ENCODE measurements around the gene MYH14. TPM values are rescaled to one million over a fixed set of nuclear protein-coding genes. Genes with fewer than 3 reads are reported as not detected.
A peak's percentile ranks its signal among the peaks of the same experiment; 100 is the strongest.

Gene MYH14
- total RNA-seq, 1 donor from 2014 or later, result not detected

GRCh38 chr19:50326101-50326664 is 122.8 kb downstream of the MYH14 start:
- no peak for TF ChIP-seq CTCF (IDR thresholded peaks at IDR 0.05; ENCODE audit: unreplicated experiment)
- Mint-ChIP-seq H3K27ac (ENCODE audit: unreplicated experiment) (no peak overlapping the region), H3K4me3 (ENCODE audit: unreplicated experiment) (no peak overlapping the region), H3K9me3 (ENCODE audit: unreplicated experiment) (peaks cover 53% of the 10 kb centered on the region), H3K36me3 (ENCODE audit: low read depth, unreplicated experiment) (peaks cover 47% of the 10 kb centered on the region), H3K4me1 (ENCODE audit: unreplicated experiment) (no peaks in the 10 kb centered on the region), H3K27me3 (ENCODE audit: unreplicated experiment) (peaks cover 41% of the 10 kb centered on the region)
- no peak for DNase-seq (ENCODE audit: low spot score)

- H3K4me3 Mint-ChIP-seq (ENCODE audit: unreplicated experiment), result peak overlapping the region; percentile 42
- H3K36me3 Mint-ChIP-seq (ENCODE audit: low read depth, unreplicated experiment), result peaks cover 50% of the 10 kb centered on the region
- H3K27ac Mint-ChIP-seq (ENCODE audit: unreplicated experiment), result no peak overlapping the region
- DNase-seq (ENCODE audit: low spot score), result no peak
- TF ChIP-seq CTCF (IDR thresholded peaks at IDR 0.05; ENCODE audit: unreplicated experiment), result no peak
- H3K27me3 Mint-ChIP-seq (ENCODE audit: unreplicated experiment), result peaks cover 41% of the 10 kb centered on the region
- peaks cover 59% of the 10 kb centered on the region for H3K9me3 Mint-ChIP-seq (ENCODE audit: unreplicated experiment)
- no peaks in the 10 kb centered on the region for H3K4me1 Mint-ChIP-seq (ENCODE audit: unreplicated experiment)
Observed at GRCh38 chr19:50327013-50327412, 123.6 kb downstream of the MYH14 start.

GRCh38 chr19:50327461-50328223 is 124.2 kb downstream of the MYH14 start:
- H3K4me1 Mint-ChIP-seq (ENCODE audit: unreplicated experiment), result no peaks in the 10 kb centered on the region
- no peak for DNase-seq (ENCODE audit: low spot score)
- no peak for TF ChIP-seq CTCF (IDR thresholded peaks at IDR 0.05; ENCODE audit: unreplicated experiment)
- no peak overlapping the region for H3K4me3 Mint-ChIP-seq (ENCODE audit: unreplicated experiment)
- peaks cover 53% of the 10 kb centered on the region for H3K9me3 Mint-ChIP-seq (ENCODE audit: unreplicated experiment)
- peaks cover 46% of the 10 kb centered on the region for H3K36me3 Mint-ChIP-seq (ENCODE audit: low read depth, unreplicated experiment)
- H3K27me3 Mint-ChIP-seq (ENCODE audit: unreplicated experiment), result peaks cover 36% of the 10 kb centered on the region
- H3K27ac Mint-ChIP-seq (ENCODE audit: unreplicated experiment), result peak overlapping the region; percentile 42

- H3K27ac Mint-ChIP-seq (ENCODE audit: unreplicated experiment), result no peak overlapping the region
- H3K27me3 Mint-ChIP-seq (ENCODE audit: unreplicated experiment), result peaks cover 38% of the 10 kb centered on the region
- no peak overlapping the region for H3K4me3 Mint-ChIP-seq (ENCODE audit: unreplicated experiment)
- DNase-seq (ENCODE audit: low spot score), result no peak
- peaks cover 45% of the 10 kb centered on the region for H3K36me3 Mint-ChIP-seq (ENCODE audit: low read depth, unreplicated experiment)
- no peaks in the 10 kb centered on the region for H3K4me1 Mint-ChIP-seq (ENCODE audit: unreplicated experiment)
- TF ChIP-seq CTCF (IDR thresholded peaks at IDR 0.05; ENCODE audit: unreplicated experiment), result no peak
- peaks cover 49% of the 10 kb centered on the region for H3K9me3 Mint-ChIP-seq (ENCODE audit: unreplicated experiment)
Observed at GRCh38 chr19:50328224-50328872, 124.9 kb downstream of the MYH14 start.

GRCh38 chr19:50328873-50329145 is 125.4 kb downstream of the MYH14 start:
- H3K27me3 Mint-ChIP-seq (ENCODE audit: unreplicated experiment), result peaks cover 38% of the 10 kb centered on the region

More at GRCh38 chr19:50328873-50329145, 125.4 kb downstream of the MYH14 start:
- H3K36me3 Mint-ChIP-seq (ENCODE audit: low read depth, unreplicated experiment), result peaks cover 40% of the 10 kb centered on the region
- H3K27ac Mint-ChIP-seq (ENCODE audit: unreplicated experiment), result no peak overlapping the region
- H3K4me3 Mint-ChIP-seq (ENCODE audit: unreplicated experiment), result no peak overlapping the region
- no peaks in the 10 kb centered on the region for H3K4me1 Mint-ChIP-seq (ENCODE audit: unreplicated experiment)
- peaks cover 44% of the 10 kb centered on the region for H3K9me3 Mint-ChIP-seq (ENCODE audit: unreplicated experiment)
- DNase-seq (ENCODE audit: low spot score), result no peak
- no peak for TF ChIP-seq CTCF (IDR thresholded peaks at IDR 0.05; ENCODE audit: unreplicated experiment)

All from endothelial cell (in vitro differentiated cells).